ENCODE results near the gene RABL3.
"Not testable (repeated sequence)": the region's sequence is repeated elsewhere in the genome, so short reads cannot be mapped to it uniquely, and the experiment has no call there.

The RABL3 gene

GRCh38 chr3:120642368-120642948 lies 99.9 kb downstream of the RABL3 start:
- no peak for DNase-seq

GRCh38 chr3:120641696-120642246 lies 100.5 kb downstream of the RABL3 start:
- DNase-seq, result no peak

GRCh38 chr3:120640231-120640630 lies 102.1 kb downstream of the RABL3 start:
- no peak for DNase-seq

GRCh38 chr3:120638820-120639219 lies 103.5 kb downstream of the RABL3 start:
- DNase-seq, result not testable (repeated sequence)

GRCh38 chr3:120637851-120638559 lies 104.3 kb downstream of the RABL3 start:
- DNase-seq, result no peak

- DNase-seq, result no peak
Measured at GRCh38 chr3:120636795-120637401, 105.4 kb downstream of the RABL3 start.
